Inflammatory macrophage (primary cell): Measurements from ENCODE around the gene CFAP74.

ENCODE experiments used
- DNase-seq, 2 donors: peaks; one replicate each; pipeline ENCODE4 v3.0.0-alpha.2; 2020 to 2022

Gene CFAP74

DNA sequence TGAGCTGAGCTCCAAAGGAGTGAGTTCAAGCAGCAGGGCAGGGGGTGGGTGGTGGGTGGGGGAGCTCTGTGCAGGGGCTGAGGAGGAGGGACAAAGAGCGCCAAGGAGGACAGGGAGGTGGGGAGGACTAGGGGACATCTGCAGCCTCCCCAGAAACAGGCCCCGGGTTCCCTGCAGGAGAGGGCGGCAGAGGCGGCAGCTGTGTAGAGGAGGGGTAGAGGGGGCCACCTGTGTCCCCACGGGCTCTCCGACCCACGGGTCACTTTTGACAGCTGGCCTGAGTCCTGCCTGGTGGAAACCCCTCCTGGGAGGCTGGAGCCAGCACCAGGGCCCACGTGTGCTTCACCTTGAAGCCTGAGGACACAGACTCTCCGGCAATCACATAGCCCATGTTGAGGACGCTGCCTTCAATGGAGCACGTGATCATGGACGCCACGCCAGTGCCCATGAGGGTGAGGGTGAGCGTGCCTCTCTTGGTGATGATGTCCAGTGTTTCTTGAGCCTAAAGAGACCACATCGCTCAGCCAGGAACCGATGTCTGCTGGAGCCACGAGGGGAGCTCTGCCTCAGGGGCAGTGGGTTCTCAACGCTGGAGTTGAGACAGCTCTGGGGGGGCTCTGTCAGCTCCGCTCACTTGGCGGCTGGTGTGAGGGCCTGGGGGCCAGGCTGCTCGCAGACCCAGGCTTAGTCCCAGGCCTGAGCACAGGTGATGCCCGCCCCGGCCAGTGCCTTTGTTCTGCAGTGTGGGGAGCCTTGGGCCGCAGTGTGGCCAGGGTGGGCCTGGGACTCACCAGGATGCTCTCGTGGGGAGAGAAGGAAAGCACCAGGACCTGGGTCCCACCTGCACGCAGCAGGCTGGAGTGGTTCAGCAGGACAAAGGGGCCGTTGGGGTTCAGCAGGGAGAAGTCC is 77.9 kb downstream of the CFAP74 start:
- no peak for DNase-seq

DNA sequence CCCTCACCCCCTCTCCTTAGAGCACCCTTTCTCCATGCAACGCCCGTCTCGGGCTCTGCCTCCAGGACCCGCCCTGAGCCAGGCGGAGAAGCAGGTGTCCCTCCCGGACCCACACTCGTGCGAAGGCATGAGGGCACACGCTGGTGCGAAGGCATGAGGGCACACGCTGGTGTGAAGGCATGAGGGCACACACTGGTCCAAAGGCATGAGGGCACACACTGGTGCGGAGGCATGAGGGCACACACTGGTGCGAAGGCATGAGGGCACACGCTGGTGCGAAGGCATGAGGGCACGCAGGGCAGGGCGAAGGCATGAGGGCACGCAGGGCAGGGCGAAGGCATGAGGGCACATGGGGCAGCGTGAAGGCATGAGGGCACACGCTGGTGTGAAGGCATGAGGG is 78.7 kb downstream of the CFAP74 start:
- no peak for DNase-seq

DNA sequence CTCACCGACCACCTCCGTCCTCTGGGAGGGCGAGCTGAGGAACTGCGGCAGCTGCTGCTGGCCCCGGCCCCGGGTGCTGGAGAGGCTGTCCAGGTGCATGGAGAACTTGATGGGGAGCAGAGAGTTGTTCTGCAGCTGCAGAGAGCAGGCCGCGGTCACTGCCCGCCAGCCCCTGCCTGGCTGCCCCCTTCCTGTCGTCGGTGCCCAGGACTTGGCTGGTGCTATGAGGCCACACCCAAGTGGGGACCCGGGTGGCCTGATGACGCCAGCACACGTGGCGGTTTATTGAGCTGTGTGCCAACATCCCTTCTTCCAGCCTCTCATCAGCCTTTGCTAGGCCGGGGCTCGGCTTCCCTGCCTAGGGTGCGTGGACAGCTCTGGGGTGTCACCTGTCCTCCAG is 79.2 kb downstream of the CFAP74 start:
- no peak for DNase-seq

DNA sequence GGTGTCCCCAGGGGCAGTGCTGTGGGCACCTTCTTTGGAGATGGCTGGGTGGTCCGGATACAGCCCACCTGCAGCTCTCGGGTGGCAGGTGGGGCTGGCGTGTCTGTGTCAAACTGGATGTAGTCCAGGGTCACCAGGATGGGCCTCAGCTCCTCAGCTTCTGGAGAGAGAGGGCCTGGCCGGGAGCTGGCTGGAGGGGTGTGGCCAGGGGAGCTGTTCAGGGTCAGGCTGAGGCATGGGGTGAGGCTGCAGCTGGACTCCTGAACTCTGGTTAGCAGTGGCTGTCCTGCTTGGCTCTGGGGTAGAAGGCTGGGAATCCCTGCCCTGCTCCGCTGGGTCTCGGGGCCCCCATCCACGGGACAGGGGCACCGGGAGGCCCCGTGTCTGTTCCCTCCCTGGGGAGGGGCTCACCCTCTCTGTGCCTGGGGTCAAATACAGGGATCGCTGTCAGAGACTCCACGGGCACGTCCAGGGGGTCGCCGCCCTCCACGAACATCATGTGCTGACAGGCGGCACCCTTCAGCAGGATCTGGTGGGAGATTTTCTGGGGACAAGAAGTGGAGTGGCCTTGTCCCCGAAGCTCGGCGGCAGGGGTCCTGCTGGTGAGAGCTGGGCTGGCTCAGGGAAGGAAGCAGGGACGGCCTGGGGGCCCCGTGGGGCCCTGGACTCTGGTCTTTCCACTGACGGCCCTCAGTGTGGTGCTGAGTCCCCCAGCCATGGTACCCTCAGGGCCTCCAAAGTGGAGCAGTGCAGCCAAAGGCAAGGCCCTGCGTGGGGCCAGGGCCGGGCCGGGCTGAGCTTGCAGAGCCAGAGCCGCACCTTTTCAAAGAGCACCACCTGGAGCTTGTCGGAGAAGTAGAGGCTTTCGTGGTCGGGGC is 80.4 kb downstream of the CFAP74 start:
- DNase-seq = no peak

DNA sequence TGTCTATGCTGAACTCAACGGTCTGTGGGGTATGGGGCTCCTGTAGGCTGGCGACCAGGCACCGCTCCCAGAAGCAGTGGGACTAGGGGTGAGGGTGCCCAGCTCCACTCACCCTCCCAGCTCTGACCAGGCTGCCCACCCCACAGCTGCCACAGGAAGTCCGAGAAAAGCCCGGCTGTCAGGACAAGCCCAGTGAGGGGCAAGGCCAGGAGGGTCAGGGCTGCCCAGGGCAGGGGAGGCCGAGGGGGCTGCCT is 81.0 kb downstream of the CFAP74 start:
- DNase-seq = no peak

GRCh38 chr1:1921901-1922701 is 81.5 kb downstream of the CFAP74 start:
- no peak for DNase-seq

GRCh38 chr1:1921459-1921862 is 82.1 kb downstream of the CFAP74 start:
- DNase-seq = no peak

- no peak for DNase-seq
Observed at GRCh38 chr1:1920608-1921458, 82.8 kb downstream of the CFAP74 start.

DNA sequence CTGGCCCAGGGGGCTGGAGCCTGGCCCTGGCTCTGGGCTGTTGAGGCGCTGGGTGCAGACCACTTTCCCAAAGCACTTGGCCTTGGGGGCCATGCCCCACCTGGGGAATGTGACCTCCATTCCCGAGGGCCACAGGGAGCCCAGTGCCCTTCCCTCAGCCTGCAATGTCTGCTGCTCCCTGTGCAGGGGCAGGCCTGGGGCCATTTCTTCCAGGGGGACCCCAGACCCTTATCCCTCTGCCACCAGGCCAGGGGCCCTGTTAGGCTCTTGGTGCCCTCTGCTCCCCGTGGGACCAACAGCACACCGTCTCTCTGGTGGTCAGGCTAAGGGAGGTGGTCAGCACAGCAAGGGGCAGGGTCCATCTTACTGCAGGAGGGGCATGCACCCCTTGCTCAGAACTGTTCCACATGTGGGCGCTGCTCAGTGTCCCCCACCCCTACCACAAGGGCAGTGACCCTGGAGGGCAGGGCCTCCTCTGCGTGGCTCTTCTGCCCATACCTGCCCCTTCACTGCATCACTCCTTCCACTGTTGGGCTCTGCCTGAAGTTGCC is 83.5 kb downstream of the CFAP74 start:
- no peak for DNase-seq

DNA sequence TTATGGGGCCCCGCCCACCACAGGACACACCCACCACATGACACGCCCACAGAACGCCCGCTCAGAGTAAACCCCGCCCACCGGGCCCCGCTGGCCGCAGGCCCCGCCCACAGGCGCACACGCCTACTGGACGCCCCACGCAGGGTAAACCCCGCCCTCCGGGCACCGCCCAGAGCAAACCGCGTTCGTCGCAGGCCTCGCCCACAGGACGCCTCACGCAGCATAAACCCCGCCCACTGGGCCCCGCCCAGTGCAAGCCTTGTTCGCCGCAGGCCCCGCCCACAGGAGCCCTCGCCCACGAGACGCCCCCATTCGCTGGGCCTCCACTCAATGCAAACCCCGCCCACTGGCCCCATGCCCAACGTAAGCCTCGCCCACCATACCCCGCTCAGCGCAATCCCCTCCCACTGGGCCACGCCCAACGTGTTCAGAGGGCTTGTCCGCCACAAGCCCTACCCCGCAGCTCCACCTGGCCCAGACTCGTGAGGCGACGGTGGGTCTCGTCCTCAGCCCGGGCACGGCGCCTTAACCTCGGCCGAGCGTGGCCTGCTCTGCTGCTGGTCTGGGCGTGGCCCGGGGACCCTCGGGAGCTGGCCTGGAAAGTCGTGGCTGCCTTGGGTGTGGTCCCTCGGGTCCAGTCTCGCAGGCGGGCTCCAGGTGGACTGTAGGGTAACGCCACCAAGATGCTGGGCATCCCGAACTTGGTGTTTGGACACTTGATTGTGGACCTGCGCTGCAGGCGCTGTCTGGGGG is 84.1 kb downstream of the CFAP74 start:
- DNase-seq = peak; percentile 98

DNA sequence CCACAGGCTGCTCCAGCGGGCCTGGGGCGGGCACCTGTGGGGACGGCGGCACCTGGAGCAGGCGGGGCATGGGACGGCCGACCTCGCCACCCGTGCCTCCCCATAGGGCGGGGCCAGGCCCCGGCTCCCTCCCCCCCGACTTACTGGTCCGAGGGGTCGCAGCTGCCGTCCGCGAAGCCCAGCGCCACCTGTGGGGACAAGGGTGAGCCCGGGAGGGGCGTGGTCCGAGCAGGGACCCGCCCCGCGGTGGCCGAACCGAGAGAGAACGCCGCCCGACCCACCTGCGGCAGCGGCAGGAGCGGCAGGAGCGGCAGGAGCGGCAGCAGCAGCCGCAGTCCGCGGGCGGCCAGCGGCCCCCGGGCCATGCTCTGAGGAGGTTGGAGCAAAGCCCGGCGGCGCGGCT is 84.7 kb downstream of the CFAP74 start, which contains the start of gene TMEM52:
TMEM52 (minus strand) TSS at position 379 of the 403 bp plus-strand sequence; CDS start at position 365, 14 bp downstream.
- no peak for DNase-seq

DNA sequence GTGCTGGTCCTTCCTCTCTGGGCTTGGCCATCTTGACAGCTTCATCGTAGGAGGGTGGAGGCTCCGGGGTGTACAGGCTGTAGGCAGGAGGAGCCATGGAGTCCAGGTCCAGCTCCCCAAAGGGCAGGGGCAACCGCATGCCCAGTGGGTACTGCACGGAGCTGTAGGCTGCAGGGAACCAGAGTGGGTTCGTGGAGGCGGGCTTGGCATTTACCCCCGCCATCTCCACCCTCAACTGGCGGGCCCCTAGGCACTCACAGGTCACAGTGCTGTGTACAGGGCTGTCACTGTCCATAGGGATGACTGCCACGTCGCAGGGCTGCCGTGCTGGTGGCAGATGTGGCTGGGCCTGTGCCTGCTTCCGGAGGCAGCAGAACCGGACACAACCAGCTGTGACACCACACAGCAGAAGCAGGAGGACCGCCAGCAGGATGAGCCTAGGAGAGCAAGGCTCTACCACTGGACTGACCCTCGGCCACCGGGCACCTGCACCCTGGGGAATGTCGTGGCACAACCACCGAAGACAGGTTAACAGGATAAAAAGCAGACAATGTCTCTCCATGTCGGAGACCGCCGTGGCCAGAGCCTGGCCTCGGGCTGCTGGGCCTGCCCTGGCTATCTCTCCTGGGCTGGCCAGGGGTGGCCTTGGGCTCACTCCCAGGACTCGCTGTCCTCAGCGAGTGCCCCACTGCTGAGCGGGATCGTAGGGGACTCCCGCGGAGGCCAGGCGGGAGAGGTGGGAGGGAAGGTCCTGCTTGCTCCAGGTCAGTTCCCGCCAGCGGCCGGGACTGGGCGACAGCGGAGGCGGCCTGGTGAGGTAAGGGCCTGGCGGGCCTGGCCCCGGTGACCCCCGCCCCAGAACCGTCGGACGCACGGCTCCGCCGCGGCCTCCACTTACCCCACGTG is 85.3 kb downstream of the CFAP74 start:
- no peak for DNase-seq

GRCh38 chr1:1917304-1917976 is 86.1 kb downstream of the CFAP74 start:
- no peak for DNase-seq

GRCh38 chr1:1916851-1917251 is 86.7 kb downstream of the CFAP74 start:
- DNase-seq = no peak

DNA sequence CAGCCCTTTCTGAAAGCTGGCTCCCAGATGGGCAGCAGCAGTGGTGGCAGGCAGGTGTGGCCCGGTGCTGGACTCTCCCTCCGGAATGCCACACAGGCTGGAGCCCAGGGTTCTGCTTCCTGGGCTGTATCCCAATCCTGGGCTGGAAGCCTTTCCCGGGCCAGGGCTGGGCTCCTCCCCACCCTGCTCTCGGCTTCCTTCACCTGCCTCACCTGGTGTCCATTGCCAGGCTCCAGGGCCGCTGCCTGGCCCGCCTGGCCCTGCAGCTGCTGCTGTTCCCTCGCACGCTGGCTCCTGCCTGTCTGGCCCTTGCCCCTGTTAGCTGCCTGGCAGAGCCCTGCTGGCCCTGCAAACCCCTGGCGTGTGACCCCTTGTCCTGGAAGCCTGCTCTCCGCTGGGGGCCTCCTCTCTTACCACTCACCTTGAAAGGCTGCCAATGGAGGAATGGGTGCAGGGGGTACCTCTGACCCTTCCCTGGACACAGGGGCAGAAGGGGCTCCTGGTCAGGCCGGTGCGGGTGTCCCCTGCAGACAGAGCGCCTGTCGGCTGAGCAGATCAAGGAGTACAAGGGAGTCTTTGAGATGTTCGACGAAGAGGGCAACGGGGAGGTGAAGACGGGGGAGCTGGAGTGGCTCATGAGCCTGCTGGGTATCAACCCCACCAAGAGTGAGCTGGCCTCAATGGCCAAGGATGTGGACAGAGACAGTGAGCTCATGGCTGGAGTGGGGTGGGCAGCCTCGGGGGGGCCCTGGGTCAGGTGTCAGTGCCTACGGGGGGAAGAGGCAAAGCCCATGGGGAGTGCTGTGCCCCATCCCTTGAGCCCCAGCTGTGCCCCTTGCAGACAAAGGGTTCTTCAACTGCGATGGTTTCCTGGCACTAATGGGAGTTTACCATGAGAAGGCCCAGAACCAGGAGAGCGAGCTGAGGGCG is 87.4 kb downstream of the CFAP74 start:
- DNase-seq = no peak

DNA sequence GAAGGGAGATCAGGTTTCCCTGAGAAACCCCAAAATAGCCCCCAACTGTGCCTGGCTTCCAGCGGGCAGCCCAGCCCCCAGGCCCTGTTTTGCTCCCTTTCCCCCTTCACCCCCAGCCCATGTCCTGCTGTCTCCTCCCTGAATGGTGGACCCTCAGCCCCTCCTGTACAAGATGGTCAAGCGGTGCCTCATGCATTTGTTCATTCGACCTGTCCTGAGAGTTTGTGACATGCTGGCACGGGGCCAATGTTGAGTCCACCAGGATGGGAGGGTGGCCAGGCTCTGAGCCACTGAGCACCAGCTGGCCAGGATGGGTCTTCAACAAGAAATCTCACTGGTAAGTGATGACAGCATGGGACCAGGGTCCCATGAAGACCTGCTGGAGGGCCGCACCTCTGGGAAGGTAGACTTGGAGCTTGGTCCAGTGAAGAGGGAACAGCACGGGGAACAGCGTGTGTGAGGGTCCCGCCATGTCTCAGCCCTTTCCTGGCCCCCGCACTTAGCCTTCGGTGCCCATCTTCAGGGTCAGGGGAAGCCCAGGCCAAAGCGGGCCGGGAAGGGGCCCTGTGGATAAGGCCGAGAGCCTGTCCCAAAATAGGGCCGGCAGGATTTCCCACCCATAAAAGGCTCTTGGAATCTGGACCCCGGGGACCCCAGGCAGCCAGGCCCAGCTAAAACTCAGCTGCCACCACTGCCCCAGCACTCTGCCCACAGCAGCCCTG is 88.5 kb downstream of the CFAP74 start, which contains the start of gene CALML6:
CALML6 (plus strand) TSS at position 290 of the 722 bp plus-strand sequence; CDS start at position 311, 21 bp downstream.
- no peak for DNase-seq
